ENCODE results near the gene ZNF318. TPM values are rescaled to one million over a fixed set of nuclear protein-coding genes. Genes with fewer than 3 reads are reported as not detected.
"Not testable (repeated sequence)": the region's sequence is repeated elsewhere in the genome, so short reads cannot be mapped to it uniquely, and the experiment has no call there.

Gene ZNF318
- total RNA-seq, 1 experiment from 2014 or later: 24.3 TPM

DNA sequence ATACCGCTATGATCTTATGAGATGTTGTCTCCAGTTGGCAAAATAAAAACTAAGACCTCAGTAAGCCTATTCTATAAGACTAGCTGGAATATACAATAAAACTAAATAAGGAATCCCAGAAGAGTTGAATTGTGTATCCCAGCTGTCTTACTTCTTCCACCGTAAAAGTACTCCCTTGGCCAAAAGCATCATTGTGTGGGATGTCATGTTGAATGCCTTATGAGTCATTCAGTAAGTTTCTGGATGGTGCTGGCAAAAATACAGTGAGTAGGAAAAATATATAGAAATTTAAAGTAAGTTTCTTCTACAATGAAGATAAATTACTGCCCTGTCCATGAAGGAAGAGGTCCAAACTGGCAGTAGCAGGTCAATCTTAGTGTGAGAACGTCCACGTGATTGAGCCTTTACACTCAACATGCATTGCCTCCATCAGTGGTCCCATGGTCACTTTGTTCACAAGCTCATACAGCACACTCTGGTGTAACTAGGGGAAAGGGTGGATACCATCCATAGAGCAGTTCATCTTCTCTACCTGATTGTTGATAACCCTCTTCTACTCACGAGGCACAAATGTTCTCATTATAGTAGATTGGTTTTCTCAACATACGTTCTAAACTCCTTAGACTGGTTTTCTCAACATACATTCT lies 13.7 kb upstream of the ZNF318 start:
- Mint-ChIP-seq H3K9me3 (no peaks in the 10 kb centered on the region), H3K27me3 (ENCODE audit: low read depth) (peaks cover 11% of the 10 kb centered on the region), H3K4me3 (no peak overlapping the region), H3K36me3 (no peaks in the 10 kb centered on the region), H3K27ac (no peak overlapping the region), H3K4me1 (no peaks in the 10 kb centered on the region)
- no peak for ATAC-seq
- ChIA-PET POLR2A (no interaction called here), CTCF (interaction anchor here (0.9 to 1.8 kb wide), 2 partner anchors 14 to 419 kb away, joined by 3 to 4 read pairs; partner anchors contain the start of gene ZNF318)
- no peak for DNase-seq (ENCODE audit: low spot score)
- TF ChIP-seq GRHL2 (CRISPR knock-in tag; IDR thresholded peaks at IDR 0.05; ENCODE audit: insufficient replicate concordance, severe bottlenecking) (no peak), ETV6 (CRISPR knock-in tag; IDR thresholded peaks at IDR 0.05) (no peak), SMAD4 (CRISPR knock-in tag; IDR thresholded peaks at IDR 0.05) (no peak), KAT7 (CRISPR knock-in tag; IDR thresholded peaks at IDR 0.05; ENCODE audit: borderline replicate concordance) (no peak), NFYB (CRISPR knock-in tag; conservative IDR thresholded peaks at IDR 0.05; ENCODE audit: low read depth) (no peak), ZNF396 (CRISPR knock-in tag; IDR thresholded peaks at IDR 0.05; ENCODE audit: borderline replicate concordance) (no peak), TEAD1 (CRISPR knock-in tag; IDR thresholded peaks at IDR 0.05) (no peak), ZNF317 (CRISPR knock-in tag; IDR thresholded peaks at IDR 0.05; ENCODE audit: borderline replicate concordance, low read depth) (no peak)
- TF ChIP-seq, protein P1, sequence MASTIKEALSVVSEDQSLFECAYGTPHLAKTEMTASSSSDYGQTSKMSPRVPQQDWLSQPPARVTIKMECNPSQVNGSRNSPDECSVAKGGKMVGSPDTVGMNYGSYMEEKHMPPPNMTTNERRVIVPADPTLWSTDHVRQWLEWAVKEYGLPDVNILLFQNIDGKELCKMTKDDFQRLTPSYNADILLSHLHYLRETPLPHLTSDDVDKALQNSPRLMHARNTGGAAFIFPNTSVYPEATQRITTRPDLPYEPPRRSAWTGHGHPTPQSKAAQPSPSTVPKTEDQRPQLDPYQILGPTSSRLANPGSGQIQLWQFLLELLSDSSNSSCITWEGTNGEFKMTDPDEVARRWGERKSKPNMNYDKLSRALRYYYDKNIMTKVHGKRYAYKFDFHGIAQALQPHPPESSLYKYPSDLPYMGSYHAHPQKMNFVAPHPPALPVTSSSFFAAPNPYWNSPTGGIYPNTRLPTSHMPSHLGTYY (CRISPR knock-in tag; IDR thresholded peaks at IDR 0.05): no peak

DNA sequence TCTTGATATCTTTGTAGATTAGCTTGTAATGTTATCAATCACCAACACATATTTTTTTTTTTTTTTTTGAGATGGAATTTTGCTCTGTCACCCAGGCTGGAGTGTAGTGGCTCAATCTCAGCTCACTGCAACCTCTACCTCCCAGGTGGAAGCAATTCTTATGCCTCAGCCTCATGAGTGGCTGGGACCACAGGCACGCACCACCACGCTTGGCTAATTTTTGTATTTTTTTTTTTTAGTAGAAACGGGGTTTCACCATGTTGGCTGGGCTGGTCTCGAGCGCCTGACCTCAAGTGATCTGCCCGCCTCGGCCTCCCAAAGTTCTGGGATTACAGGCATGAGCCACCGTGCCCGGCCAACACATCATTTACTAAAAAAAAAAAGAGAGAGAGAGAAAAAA lies 11.4 kb upstream of the ZNF318 start:
- H3K27ac Mint-ChIP-seq; H3K36me3 Mint-ChIP-seq; DNase-seq (ENCODE audit: low spot score); ATAC-seq; H3K9me3 Mint-ChIP-seq; POLR2A ChIA-PET; H3K4me1 Mint-ChIP-seq; H3K4me3 Mint-ChIP-seq: not testable (repeated sequence)
- peaks cover 11% of the 10 kb centered on the region for H3K27me3 Mint-ChIP-seq (ENCODE audit: low read depth)
- CTCF ChIA-PET: interaction anchor here (1.1 kb wide), 1 partner anchor 11 kb away, joined by 5 read pairs; the partner anchor contains the start of gene ZNF318

DNA sequence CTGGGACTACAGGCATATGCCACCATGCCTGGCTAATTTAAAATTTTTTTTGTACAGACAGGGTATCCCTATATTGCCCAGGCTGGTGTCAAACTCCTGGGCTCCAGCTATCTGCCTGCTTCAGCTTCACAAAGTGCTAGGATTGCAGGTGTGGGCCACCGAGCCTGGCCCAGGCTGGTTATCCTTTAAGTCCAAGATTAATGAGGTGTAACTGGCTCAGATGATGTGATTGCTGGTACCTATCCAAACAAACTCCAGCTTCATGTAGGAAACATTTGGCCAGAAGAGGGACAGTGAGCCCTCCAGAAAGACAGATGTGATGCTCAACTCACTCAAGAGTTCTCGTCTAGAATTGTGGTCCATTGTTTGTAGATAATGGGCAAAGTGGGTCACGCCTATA lies 9.2 kb upstream of the ZNF318 start:
- CTCF ChIA-PET: interaction anchor here (0.9 to 1.9 kb wide), 5 partner anchors 8 to 130 kb away, joined by 3 to 8 read pairs (median 4); partner anchors contain the start of genes TJAP1 and ZNF318
- Mint-ChIP-seq H3K27ac (no peak overlapping the region), H3K27me3 (ENCODE audit: low read depth) (peaks cover 12% of the 10 kb centered on the region), H3K36me3 (no peaks in the 10 kb centered on the region), H3K4me1 (no peaks in the 10 kb centered on the region), H3K4me3 (no peak overlapping the region), H3K9me3 (no peaks in the 10 kb centered on the region)
- DNase-seq (ENCODE audit: low spot score) (no peak), ATAC-seq (no peak)
- POLR2A ChIA-PET: no interaction called here
- TF ChIP-seq SOX15 (CRISPR knock-in tag; IDR thresholded peaks at IDR 0.05): no peak
- no peak for TF ChIP-seq ZNF317 (CRISPR knock-in tag; IDR thresholded peaks at IDR 0.05; ENCODE audit: borderline replicate concordance, low read depth)
- TF ChIP-seq, protein P2, sequence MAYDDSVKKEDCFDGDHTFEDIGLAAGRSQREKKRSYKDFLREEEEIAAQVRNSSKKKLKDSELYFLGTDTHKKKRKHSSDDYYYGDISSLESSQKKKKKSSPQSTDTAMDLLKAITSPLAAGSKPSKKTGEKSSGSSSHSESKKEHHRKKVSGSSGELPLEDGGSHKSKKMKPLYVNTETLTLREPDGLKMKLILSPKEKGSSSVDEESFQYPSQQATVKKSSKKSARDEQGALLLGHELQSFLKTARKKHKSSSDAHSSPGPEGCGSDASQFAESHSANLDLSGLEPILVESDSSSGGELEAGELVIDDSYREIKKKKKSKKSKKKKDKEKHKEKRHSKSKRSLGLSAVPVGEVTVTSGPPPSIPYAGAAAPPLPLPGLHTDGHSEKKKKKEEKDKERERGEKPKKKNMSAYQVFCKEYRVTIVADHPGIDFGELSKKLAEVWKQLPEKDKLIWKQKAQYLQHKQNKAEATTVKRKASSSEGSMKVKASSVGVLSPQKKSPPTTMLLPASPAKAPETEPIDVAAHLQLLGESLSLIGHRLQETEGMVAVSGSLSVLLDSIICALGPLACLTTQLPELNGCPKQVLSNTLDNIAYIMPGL (CRISPR knock-in tag; IDR thresholded peaks at IDR 0.05): no peak
- TF ChIP-seq JAZF1 (CRISPR knock-in tag; IDR thresholded peaks at IDR 0.05): no peak
- no peak for TF ChIP-seq NR1H2 (CRISPR knock-in tag; IDR thresholded peaks at IDR 0.05)
- no peak for TF ChIP-seq RELA (CRISPR knock-in tag; IDR thresholded peaks at IDR 0.05; ENCODE audit: borderline replicate concordance)
- TF ChIP-seq, protein P3, sequence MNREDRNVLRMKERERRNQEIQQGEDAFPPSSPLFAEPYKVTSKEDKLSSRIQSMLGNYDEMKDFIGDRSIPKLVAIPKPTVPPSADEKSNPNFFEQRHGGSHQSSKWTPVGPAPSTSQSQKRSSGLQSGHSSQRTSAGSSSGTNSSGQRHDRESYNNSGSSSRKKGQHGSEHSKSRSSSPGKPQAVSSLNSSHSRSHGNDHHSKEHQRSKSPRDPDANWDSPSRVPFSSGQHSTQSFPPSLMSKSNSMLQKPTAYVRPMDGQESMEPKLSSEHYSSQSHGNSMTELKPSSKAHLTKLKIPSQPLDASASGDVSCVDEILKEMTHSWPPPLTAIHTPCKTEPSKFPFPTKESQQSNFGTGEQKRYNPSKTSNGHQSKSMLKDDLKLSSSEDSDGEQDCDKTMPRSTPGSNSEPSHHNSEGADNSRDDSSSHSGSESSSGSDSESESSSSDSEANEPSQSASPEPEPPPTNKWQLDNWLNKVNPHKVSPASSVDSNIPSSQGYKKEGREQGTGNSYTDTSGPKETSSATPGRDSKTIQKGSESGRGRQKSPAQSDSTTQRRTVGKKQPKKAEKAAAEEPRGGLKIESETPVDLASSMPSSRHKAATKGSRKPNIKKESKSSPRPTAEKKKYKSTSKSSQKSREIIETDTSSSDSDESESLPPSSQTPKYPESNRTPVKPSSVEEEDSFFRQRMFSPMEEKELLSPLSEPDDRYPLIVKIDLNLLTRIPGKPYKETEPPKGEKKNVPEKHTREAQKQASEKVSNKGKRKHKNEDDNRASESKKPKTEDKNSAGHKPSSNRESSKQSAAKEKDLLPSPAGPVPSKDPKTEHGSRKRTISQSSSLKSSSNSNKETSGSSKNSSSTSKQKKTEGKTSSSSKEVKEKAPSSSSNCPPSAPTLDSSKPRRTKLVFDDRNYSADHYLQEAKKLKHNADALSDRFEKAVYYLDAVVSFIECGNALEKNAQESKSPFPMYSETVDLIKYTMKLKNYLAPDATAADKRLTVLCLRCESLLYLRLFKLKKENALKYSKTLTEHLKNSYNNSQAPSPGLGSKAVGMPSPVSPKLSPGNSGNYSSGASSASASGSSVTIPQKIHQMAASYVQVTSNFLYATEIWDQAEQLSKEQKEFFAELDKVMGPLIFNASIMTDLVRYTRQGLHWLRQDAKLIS (CRISPR knock-in tag; IDR thresholded peaks at IDR 0.05; ENCODE audit: borderline replicate concordance): no peak
- TF ChIP-seq, protein P4, sequence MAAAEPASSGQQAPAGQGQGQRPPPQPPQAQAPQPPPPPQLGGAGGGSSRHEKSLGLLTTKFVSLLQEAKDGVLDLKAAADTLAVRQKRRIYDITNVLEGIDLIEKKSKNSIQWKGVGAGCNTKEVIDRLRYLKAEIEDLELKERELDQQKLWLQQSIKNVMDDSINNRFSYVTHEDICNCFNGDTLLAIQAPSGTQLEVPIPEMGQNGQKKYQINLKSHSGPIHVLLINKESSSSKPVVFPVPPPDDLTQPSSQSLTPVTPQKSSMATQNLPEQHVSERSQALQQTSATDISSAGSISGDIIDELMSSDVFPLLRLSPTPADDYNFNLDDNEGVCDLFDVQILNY (CRISPR knock-in tag; IDR thresholded peaks at IDR 0.05): no peak
- no peak for TF ChIP-seq MXD4 (CRISPR knock-in tag; IDR thresholded peaks at IDR 0.05; ENCODE audit: borderline replicate concordance)
- TF ChIP-seq FOXP1 (CRISPR knock-in tag; IDR thresholded peaks at IDR 0.05; ENCODE audit: borderline replicate concordance): no peak
- TF ChIP-seq, protein P1 (CRISPR knock-in tag; IDR thresholded peaks at IDR 0.05): no peak
- TF ChIP-seq, protein P5, sequence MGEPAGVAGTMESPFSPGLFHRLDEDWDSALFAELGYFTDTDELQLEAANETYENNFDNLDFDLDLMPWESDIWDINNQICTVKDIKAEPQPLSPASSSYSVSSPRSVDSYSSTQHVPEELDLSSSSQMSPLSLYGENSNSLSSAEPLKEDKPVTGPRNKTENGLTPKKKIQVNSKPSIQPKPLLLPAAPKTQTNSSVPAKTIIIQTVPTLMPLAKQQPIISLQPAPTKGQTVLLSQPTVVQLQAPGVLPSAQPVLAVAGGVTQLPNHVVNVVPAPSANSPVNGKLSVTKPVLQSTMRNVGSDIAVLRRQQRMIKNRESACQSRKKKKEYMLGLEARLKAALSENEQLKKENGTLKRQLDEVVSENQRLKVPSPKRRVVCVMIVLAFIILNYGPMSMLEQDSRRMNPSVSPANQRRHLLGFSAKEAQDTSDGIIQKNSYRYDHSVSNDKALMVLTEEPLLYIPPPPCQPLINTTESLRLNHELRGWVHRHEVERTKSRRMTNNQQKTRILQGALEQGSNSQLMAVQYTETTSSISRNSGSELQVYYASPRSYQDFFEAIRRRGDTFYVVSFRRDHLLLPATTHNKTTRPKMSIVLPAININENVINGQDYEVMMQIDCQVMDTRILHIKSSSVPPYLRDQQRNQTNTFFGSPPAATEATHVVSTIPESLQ (CRISPR knock-in tag; IDR thresholded peaks at IDR 0.05): no peak

Measured in WTC11 (cell line).